ENCODE data around the gene BAG5. TPM values are rescaled to one million over a fixed set of nuclear protein-coding genes. Genes with fewer than 3 reads are reported as not detected.

BAG5 gene
- total RNA-seq, 1 donor from 2014 or later: 23.5 TPM

GRCh38 chr14:103558071-103558882, 4.2 kb downstream of the BAG5 start:
- peaks cover 10% of the 10 kb centered on the region for H3K36me3 Mint-ChIP-seq (ENCODE audit: insufficient read depth)
- peaks cover 14% of the 10 kb centered on the region for H3K4me1 Mint-ChIP-seq (ENCODE audit: low read depth)
- no peak for TF ChIP-seq CTCF (IDR thresholded peaks at IDR 0.05; ENCODE audit: unreplicated experiment)
- H3K27ac Mint-ChIP-seq: no peak overlapping the region
- no peak overlapping the region for H3K4me3 Mint-ChIP-seq (ENCODE audit: low read depth)
- H3K27me3 Mint-ChIP-seq: no peaks in the 10 kb centered on the region
- no peaks in the 10 kb centered on the region for H3K9me3 Mint-ChIP-seq (ENCODE audit: low read depth)
- DNase-seq (ENCODE audit: low spot score, unreplicated experiment): no peak

- TF ChIP-seq CTCF (IDR thresholded peaks at IDR 0.05; ENCODE audit: unreplicated experiment): no peak
- H3K27ac Mint-ChIP-seq: peak overlapping the region; percentile 71
Observed at GRCh38 chr14:103556946-103557758, 5.3 kb downstream of the BAG5 start.

GRCh38 chr14:103555559-103556337, 6.7 kb downstream of the BAG5 start:
- TF ChIP-seq CTCF (IDR thresholded peaks at IDR 0.05; ENCODE audit: unreplicated experiment): no peak
- peaks cover 10% of the 10 kb centered on the region for H3K36me3 Mint-ChIP-seq (ENCODE audit: insufficient read depth)
- peak overlapping the region; percentile 21 for H3K27ac Mint-ChIP-seq
- DNase-seq (ENCODE audit: low spot score, unreplicated experiment): no peak
- peaks cover 3% of the 10 kb centered on the region for H3K4me1 Mint-ChIP-seq (ENCODE audit: low read depth)
- no peaks in the 10 kb centered on the region for H3K27me3 Mint-ChIP-seq
- no peak overlapping the region for H3K4me3 Mint-ChIP-seq (ENCODE audit: low read depth)
- no peaks in the 10 kb centered on the region for H3K9me3 Mint-ChIP-seq (ENCODE audit: low read depth)

More at GRCh38 chr14:103556946-103557758, 5.3 kb downstream of the BAG5 start:
- Mint-ChIP-seq H3K4me3 (ENCODE audit: low read depth) (no peak overlapping the region), H3K4me1 (ENCODE audit: low read depth) (peaks cover 14% of the 10 kb centered on the region), H3K9me3 (ENCODE audit: low read depth) (no peaks in the 10 kb centered on the region), H3K36me3 (ENCODE audit: insufficient read depth) (peaks cover 10% of the 10 kb centered on the region), H3K27me3 (no peaks in the 10 kb centered on the region)
- DNase-seq (ENCODE audit: low spot score, unreplicated experiment): no peak

- TF ChIP-seq CTCF (IDR thresholded peaks at IDR 0.05; ENCODE audit: unreplicated experiment): no peak
- Mint-ChIP-seq H3K9me3 (ENCODE audit: low read depth) (no peaks in the 10 kb centered on the region), H3K27me3 (no peaks in the 10 kb centered on the region), H3K4me3 (ENCODE audit: low read depth) (no peak overlapping the region), H3K4me1 (ENCODE audit: low read depth) (peaks cover 5% of the 10 kb centered on the region), H3K27ac (no peak overlapping the region), H3K36me3 (ENCODE audit: insufficient read depth) (no peaks in the 10 kb centered on the region)
- no peak for DNase-seq (ENCODE audit: low spot score, unreplicated experiment)
Observed at GRCh38 chr14:103552846-103553210, 9.6 kb downstream of the BAG5 start.

All from progenitor cell of endocrine pancreas (in vitro differentiated cells).